HG02678 (cell line): ENCODE measurements around the gene TNS4.
"Not testable (repeated sequence)": the region's sequence is repeated elsewhere in the genome, so short reads cannot be mapped to it uniquely, and the experiment has no call there.

Source experiments
- ATAC-seq: cut with Tn5 transposase; IDR thresholded peaks from one replicate; pipeline ENCODE4 v1.9.1; 2021; ENCODE audit warnings: mild to moderate bottlenecking, moderate library complexity; ENCODE audit not compliant: unreplicated experiment

The TNS4 gene, protein sequence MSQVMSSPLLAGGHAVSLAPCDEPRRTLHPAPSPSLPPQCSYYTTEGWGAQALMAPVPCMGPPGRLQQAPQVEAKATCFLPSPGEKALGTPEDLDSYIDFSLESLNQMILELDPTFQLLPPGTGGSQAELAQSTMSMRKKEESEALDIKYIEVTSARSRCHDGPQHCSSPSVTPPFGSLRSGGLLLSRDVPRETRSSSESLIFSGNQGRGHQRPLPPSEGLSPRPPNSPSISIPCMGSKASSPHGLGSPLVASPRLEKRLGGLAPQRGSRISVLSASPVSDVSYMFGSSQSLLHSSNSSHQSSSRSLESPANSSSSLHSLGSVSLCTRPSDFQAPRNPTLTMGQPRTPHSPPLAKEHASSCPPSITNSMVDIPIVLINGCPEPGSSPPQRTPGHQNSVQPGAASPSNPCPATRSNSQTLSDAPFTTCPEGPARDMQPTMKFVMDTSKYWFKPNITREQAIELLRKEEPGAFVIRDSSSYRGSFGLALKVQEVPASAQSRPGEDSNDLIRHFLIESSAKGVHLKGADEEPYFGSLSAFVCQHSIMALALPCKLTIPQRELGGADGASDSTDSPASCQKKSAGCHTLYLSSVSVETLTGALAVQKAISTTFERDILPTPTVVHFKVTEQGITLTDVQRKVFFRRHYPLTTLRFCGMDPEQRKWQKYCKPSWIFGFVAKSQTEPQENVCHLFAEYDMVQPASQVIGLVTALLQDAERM

GRCh38 chr17:40501499-40501911 lies at the start of gene TNS4:
TNS4 (minus strand) TSS chr17:40501623; CDS start chr17:40496425, 5,198 bp downstream.
- ATAC-seq = no peak

DNA sequence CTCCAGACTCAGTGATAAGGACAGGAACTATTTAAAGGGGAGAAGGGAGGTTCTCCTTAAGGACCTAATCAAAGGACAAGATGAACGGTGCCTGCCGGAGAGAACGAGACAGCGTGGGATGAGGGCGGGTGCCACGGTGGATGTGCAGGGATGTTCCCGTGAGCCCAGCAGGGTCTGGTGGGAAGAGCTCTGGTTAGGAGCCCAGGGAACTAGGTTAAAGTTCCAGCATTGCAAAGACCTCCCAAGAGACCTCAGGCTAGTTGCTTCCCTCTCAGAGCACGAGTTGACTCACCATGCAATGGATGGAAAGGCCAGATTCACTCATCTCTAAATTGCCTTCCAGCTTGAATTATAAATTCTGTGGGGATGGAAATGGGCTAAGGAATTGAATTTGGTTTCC lies 49.2 kb upstream of the TNS4 start:
- no peak for ATAC-seq

- no peak for ATAC-seq
Measured at GRCh38 chr17:40548982-40549685, 47.7 kb upstream of the TNS4 start.

GRCh38 chr17:40548491-40548981 lies 47.1 kb upstream of the TNS4 start:
- ATAC-seq = no peak

- ATAC-seq = no peak
Measured at GRCh38 chr17:40547785-40548478, 46.5 kb upstream of the TNS4 start.

- no peak for ATAC-seq
Measured at GRCh38 chr17:40547079-40547784, 45.8 kb upstream of the TNS4 start.

GRCh38 chr17:40546497-40546896 lies 45.1 kb upstream of the TNS4 start:
- not testable (repeated sequence) for ATAC-seq

GRCh38 chr17:40545660-40546059 lies 44.2 kb upstream of the TNS4 start:
- no peak for ATAC-seq

GRCh38 chr17:40542558-40543411 lies 41.4 kb upstream of the TNS4 start:
- peak; percentile 39 for ATAC-seq

DNA sequence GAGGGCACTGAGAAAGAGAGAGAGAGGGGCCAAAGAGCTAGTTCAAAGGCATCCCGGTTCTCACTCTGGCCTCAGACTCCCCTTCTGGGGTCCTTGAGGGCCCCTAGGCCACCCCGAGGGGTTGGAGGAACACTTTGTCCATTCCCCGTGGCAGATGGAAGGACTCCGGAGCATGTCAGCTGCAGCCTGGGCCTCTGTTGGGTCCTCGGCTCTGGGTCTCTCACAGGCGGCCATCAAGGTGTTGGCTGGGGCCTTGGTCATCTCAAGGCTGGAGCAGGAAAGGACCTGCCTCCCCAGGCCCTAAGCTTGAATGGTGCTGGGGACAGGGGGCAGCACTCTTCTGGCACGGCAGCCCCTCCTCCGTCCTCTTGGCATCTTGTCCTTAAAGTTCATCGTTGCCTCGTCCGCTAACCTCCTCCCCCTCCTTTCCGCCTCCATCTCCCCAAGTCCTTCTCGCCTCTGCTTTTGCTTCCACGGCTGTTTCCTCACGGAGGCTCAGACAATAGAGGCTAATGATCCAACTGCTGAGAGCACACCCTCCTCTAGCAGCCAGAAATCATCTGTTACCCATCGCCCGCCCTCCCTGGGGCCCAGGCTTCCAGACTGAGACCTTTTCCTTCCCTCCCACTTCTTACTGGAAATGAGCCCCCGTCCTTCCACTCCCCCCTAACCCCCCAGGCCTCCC lies 40.6 kb upstream of the TNS4 start:
- ATAC-seq = no peak

- no peak for ATAC-seq
Measured at GRCh38 chr17:40541060-40541872, 39.8 kb upstream of the TNS4 start.

DNA sequence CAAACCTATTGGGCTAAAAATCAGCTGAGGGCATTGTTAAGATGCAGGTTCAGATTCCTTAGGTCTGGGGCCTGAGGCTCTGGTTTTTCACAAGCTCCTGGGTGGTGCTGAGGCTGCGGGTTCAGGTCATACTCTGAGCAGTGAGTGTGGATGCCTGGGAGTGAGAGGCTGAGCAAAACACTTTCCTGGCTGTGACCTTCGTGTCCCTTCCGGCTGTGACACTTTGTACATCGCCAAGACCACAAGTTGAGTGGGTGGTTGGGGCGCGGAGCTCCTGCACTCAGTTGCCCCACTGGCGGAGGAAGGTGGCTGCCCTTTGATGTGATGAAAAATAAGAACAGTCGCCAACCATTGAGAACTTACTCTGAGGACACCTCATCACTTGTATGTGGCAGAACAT lies 39.0 kb upstream of the TNS4 start:
- no peak for ATAC-seq

DNA sequence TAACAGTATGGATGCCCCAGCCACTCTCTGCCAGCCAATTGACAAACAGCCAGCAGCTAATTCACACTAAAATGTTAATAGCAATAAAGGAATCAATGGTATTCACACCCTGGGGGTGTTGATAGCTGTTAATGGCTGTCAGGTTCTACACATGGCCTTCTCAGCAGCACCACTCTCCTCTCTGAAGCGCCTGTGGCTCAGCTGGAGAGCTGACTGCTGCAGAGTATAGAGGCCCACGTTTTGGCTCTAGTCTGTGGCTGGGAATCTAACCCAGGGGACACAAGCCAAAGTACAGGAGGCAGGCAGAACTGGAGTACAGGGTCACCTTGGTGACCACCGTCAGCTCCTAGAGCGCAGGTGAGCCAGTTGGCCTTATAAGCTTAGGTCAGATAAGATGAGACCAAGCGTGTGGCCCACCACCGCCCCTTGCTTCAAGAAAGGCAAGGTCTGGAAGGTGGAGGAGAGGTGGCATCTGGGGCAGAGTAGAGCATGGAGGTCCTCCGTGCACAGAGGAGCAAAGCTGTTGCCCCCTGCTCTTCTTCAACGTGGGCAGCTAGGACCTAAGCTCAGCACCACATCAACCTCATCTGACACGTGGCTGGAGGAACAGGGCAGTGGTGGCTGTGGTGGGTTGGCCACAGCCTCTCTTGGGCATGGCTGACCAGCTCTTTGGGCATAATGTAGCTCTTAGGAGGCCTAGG lies 38.4 kb upstream of the TNS4 start:
- ATAC-seq = no peak

GRCh38 chr17:40538936-40539705 lies 37.7 kb upstream of the TNS4 start:
- ATAC-seq = no peak

- ATAC-seq = no peak
Measured at GRCh38 chr17:40538019-40538935, 36.9 kb upstream of the TNS4 start.
